IPS-18c (cell line): Measurements from ENCODE around the gene F2RL3.

Experiments used
- H3K4me3 ChIP-seq: 2 replicates; pipeline ENCODE4 v1.7.0; 2013; ENCODE audit warnings: low read depth, mild to moderate bottlenecking, low read length, moderate library complexity; ENCODE audit not compliant: insufficient read depth
- H3K9me3 ChIP-seq: one replicate; pipeline ENCODE4 v1.6.1; 2013; ENCODE audit warnings: mild to moderate bottlenecking, low read length, moderate library complexity; ENCODE audit not compliant: control insufficient read depth, insufficient read depth

F2RL3 gene

DNA sequence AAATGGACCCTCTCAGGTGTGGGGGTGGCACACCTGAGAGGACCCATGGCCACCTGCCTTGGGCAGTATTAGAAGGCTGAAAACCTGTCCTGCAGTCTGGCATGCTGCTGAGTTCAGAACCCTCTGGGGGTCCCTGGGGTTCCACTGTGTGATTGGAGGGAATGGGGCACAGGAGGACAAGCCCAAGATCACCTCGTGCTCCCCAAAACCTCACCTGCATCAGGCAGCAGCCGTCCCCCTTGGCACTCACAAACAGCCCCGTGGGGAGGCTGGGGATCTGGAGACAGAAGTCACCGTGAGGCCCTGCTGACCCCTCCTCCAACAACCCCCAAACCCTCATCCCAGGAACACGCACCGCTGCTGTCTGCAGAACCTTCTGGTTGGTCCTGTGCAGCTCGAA lies 14.5 kb downstream of the F2RL3 start:
- H3K4me3 ChIP-seq, result no peak overlapping the region
- no peaks in the 10 kb centered on the region for H3K9me3 ChIP-seq

DNA sequence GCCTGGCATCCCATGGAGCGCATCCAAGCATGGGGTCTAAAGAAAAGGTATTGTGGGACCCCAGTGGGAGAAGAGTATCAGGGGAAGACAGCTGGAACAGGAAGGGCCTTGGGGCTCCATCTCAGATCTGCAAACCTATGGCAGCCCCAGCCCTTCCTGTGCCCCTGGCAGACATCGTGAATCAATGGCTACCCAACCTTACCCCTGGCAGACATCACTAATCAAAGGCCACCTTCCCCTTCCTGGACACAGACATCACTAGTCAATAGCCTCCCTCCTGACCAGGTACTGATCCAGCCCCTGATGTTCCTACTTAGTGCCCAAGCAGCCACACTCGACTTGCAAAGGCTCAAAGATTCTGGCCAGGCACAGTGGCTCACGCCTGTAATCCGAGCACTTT lies 15.8 kb downstream of the F2RL3 start:
- Histone ChIP-seq H3K4me3 (no peak overlapping the region), H3K9me3 (no peaks in the 10 kb centered on the region)

DNA sequence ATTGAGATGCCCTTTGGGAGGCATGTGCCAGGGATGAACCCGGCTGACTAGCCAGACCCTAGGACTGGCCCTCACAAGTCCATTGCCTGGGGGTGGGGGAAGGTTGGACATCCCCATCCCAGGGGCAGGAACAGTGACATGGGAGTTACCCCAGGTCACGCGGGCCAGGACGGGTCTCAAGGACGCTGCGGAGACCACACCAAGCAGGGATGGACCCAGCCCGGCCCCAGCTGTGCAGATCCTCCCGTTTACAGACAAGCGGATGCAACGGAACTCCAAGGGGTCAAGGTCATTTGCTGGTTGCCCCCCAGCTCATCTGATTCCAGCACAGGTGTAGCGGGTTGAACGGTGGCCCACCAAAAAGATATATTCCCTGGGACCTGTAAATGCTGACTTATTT lies 20.0 kb downstream of the F2RL3 start:
- no peak overlapping the region for H3K4me3 ChIP-seq
- H3K9me3 ChIP-seq, result peaks cover 9% of the 10 kb centered on the region

DNA sequence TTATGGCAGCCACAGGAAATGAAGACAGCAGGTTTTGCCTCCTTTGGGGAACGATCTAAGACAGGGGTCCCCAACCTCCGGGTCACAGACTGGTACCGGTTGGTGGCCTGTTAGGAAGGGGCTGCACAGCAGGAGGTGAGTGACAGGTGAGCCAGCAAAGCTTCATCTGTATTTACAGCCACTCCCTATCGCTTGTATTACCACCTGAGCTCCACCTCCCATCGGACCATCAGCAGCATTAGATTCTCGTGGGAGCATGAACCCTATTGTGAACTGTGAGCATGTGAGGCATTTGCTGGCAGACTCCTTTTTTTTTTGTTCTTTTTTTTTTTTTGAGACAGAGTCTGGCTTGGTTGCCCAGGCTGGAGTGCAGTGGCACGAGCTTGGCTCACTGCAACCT lies 22.2 kb downstream of the F2RL3 start:
- Histone ChIP-seq H3K4me3 (no peak overlapping the region), H3K9me3 (peaks cover 16% of the 10 kb centered on the region)

DNA sequence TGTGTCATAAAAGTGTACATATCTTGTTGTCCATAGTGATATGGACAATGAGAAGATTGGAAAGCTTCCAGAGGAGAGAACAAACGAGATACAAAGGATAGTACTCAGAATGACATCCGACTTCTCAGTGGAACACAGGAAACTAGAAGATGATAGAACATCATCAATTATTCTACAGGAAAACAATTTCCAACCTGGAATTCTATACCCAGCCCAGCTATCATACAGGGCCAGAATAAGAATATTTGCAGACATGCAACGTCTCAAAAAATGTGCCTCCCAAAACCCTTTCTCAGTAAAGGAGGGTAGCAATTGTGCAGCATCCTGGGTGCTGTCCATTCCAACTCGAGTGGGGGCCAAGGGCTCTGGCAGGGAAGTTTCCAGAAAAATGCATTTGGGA lies 24.0 kb downstream of the F2RL3 start:
- no peak overlapping the region for H3K4me3 ChIP-seq
- H3K9me3 ChIP-seq, result peaks cover 16% of the 10 kb centered on the region

DNA sequence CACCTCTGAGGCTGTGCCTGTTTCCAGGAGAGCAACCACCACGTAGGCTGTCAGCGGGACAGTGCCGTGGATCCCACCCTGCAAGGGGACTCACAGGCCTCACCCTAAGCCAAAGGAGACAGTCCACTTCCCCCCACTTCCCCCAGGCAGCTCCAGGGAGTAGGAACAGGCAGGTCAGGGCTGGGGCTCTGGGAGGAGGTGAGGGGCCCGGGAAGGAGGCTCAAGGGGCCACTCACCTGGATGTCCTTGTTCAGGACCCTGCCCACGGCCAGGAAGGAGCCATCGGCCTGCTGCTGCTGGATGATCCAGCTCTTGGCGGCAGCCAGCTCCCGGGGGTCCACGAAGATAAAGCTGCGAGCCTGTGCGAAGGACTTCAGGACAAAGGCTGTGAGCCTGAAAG lies 25.6 kb downstream of the F2RL3 start:
- no peak overlapping the region; the same call in 1 of the 2 replicates for H3K4me3 ChIP-seq
- peaks cover 16% of the 10 kb centered on the region for H3K9me3 ChIP-seq

DNA sequence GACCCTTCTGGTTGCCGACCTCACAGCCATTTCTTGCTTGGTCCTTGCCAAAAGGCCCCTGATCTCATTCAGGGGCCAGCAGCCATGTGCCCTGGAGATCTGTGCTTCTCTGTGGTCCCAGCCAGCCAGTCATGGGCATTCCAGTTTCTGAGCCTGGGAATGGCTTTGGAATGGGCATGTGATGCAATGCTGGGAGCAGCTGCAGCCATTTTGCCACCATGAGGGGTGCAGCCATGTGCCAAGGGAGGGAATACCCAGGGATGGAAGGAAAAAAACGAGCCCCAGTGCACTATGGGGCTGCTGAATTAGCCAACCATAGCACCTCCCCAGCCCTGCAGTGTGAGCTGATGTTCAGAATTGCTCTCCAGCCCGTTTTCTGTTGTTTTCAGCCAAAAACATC lies 26.3 kb downstream of the F2RL3 start:
- Histone ChIP-seq H3K4me3 (no peak overlapping the region), H3K9me3 (peaks cover 16% of the 10 kb centered on the region)

DNA sequence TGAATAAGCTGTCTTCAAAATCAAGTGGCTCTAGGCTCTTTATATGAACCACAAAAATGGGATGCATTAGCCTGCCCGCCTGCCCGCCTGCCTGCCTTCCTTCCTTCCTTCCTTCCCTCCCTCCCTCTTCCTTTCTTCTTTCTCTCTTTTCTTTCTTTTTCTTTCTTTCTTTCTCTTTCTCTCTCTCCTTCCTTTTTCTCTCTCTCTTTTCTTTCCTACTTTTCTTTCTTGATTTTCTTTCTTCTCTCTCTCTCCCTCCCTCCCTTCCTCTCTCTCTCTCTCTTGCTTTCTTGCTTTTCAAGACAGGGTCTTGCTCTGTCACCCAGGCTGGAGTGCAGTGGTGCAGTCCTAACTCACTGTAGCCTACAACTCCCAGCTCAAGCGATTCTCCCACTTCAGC lies 26.9 kb downstream of the F2RL3 start:
- Histone ChIP-seq H3K4me3 (no peak overlapping the region), H3K9me3 (peaks cover 15% of the 10 kb centered on the region)

DNA sequence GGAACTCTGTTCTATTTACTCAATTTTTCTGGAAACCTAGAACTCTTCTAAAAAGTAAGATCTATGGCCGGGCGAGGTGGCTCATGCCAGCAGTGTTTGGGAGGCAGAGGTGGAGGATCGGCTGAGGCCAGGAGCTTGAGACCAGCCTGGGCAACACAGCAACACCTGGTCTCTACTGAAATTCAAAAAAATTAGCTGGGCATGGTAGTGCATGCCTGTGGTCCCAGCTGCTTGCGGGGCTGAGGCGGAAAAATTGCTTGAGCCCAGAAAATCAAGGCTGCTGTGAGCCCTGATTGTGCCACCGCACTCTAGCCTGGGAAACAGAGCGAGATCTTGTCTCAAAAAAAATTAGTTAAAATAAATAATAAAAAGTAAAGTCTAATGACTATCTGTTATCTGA lies 28.6 kb downstream of the F2RL3 start:
- Histone ChIP-seq H3K9me3 (peaks cover 12% of the 10 kb centered on the region), H3K4me3 (no peak overlapping the region)

DNA sequence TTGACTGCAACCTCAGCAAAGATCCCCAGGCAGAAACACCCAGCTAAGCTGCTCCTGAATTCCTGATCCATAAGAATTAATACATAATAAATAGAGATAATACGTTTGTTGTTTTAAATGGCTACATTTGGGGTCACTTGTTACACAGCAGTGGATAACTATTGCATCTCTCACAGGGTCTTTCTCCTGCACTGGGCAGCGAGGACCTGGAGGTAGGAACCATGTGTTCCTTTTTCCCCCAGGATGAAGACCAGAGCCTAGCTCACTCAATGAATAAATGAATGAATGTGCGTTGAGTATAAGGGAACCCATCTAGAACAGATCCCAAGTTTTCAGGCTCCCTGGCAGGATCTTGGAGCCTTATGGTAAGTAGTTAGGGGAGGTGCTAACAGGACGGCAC lies 30.7 kb downstream of the F2RL3 start:
- no peak overlapping the region for H3K4me3 ChIP-seq

DNA sequence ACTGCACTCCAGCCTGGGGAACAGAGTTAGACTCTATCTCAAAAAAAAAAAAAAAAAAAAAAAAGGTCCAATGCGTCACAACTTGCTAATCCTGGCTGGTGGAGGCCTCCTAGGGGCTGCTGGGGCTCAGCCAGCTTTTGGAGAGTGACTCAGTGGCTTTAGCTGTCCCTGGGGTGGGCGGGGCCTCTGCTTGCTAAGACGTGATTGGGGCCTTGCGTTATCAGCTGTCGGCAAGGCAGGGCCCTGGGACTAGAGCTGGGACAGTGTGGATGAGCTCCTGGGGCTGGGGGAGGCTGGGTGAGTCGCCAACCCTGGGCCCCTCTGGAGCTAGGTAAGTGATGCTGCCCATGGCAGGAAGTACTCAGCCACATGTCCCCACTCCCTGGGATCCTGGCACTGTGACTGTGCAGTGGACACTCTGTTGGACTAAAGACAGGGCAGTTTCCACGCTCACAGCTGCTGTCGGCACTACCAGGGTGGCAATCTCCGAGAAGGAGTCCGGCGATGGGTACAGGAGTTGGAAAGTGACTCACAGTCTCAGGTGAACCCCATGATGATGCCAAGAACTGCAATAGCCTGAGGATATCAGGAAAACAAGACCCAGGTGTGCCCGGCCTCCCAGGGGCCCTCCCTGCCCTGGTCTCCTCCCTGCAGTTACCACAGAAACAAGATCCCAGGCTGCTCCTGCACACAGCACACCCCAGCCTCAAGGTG lies 32.2 kb downstream of the F2RL3 start:
- Histone ChIP-seq H3K9me3 (no peaks in the 10 kb centered on the region), H3K4me3 (no peak overlapping the region)

More for the DNA sequence above, 30.7 kb downstream of the F2RL3 start:
- H3K9me3 ChIP-seq, result peaks cover 3% of the 10 kb centered on the region

DNA sequence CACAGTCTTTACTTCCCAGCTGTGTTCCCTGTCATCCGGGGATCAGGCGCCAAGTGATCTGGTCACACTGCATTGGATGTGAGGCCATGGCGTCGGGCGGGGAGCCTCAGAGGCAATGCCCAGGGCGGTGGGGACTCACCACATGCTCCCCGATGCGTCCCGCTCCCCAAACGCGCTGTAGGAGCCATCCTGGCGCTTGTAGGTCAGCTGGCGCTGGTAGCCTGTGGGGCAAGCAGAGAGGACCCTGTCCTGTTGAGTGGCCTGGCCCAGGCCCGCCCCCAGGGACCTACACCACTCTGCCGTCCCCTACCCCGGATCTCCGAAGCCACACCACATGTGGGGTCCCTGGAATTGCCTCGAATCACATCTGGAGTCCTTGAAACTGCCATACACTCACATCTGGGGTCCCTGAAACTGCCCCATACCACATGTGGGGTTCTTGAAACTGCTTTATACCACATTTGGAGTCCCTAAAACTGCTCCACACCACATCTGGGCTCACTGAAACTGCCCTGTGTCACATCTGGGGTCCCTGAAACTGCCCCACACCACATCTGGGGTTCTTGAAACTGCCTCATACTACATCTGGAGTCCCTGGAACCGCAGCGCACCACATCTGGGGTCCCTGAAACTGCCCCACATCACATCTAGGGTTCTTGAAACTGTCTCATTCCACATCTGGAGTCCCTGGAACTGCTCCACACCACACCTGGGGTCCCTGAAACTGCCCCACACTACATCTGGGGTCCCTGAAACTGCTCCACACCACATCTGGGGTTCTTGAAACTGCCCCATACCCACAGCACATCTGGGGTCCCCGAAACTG lies 33.2 kb downstream of the F2RL3 start:
- H3K9me3 ChIP-seq, result no peaks in the 10 kb centered on the region
- no peak overlapping the region for H3K4me3 ChIP-seq

DNA sequence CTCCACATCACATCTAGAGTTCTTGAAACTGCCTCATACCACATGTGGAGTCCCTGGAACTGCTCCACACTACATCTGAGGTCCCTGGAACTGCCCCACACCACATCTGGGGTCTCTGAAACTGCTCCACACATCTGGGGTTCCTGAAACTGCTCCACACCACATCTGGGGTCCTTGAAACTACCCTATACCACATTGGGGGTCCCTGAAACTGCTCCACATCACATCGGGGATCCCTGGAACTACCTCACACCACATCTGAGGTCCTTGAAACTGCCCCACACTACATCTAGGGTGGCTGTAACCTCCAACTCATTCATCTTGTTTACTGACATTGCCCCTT lies 33.8 kb downstream of the F2RL3 start:
- Histone ChIP-seq H3K4me3 (no peak overlapping the region), H3K9me3 (no peaks in the 10 kb centered on the region)

DNA sequence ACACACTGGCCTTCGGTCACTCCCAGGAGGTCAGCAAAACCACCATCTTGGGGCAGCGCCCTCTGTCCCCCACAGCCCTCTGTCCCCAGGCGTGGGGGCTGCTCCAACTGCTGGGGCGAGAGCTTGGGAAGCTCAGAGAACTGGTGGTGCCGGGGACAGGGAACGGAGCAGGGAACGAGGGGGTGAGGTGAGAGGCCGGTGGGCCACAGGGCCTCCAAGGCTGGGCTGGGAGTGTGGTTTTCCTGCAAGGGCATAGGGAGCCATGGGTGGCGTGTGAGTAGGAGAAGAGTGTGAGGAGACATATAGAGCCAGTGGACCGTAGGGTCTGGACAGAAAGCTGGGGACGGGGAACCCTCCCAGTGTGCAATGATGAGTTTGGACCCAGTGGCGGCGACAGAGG lies 34.1 kb downstream of the F2RL3 start:
- Histone ChIP-seq H3K9me3 (no peaks in the 10 kb centered on the region), H3K4me3 (no peak overlapping the region)

DNA sequence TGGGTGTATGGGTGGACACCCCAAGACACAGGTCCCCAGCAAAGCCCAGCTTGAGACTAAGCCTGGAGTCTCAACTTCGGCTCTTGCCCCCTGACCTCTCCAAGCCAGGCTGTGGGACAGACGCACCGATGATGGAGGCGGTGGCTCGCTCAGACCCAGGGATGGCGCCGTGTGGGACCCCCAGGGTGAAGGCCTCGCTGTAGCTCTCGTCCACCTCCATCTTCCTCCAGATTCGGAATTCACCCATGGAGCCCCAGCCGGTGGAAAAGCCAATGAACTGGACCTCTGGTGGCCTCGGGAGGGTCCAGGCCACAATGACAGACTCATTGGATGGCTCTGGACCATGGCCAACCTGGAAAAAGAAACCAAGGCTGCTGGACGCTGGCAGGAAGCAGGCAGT lies 39.1 kb downstream of the F2RL3 start:
- peaks cover 5% of the 10 kb centered on the region for H3K9me3 ChIP-seq
- no peak overlapping the region for H3K4me3 ChIP-seq

DNA sequence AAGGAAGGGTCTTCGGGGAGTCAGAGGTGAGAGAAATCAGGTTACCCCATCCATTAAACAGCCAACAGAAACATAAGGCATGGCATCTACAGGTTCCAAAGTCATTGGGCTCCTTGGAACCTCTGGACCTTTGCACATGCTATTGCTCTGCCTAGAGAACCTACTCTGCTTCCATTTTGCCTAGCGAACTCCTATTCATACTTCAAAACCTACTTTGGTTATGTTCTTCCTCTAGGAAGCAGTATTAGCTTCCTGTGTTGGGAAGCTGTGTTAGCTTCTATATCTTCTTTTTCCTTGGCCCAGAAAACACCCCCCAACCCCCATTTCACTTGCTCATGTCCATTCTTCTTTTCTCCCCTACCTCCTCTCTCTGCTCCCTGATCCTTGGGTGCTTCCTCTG lies 39.6 kb downstream of the F2RL3 start:
- Histone ChIP-seq H3K9me3 (peaks cover 5% of the 10 kb centered on the region), H3K4me3 (no peak overlapping the region)

DNA sequence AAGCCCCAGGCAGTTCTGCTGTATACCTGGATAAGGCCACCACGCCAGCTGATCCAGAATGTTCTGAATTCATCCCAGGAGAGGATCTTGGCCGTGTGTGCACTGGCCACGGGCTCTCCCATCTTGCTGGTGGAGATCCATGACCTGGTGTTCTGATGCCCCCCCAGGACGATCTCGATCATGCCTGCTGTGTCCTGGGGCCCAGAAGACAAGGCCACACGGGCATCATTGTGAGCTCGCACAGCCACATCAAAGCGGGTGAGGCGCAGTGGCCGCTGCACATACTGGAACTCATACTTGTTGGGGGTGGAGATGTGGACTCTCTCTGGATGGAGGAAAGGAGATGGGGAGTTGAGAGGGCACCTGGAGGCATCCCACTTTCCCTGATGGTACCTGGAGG lies 40.1 kb downstream of the F2RL3 start:
- Histone ChIP-seq H3K4me3 (no peak overlapping the region), H3K9me3 (peaks cover 5% of the 10 kb centered on the region)

DNA sequence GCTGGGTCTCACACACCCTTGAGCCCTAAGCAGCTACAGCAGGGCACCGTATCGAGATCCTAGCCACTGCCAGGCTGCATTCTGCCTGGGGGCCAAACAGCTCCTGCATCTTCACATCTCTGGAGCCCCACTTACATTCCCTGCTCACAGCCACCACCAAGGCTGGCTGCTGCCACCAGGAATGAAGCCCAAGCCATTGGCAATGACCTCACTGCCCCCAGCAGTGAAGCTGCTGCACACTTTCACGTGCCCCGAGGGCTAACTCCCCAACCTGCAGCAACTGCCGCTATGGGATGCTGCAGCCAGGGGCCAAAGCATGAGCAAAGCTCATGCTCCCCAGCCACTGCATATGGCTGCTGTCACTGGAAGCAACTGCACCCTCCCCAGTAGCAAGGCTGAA lies 42.0 kb downstream of the F2RL3 start:
- Histone ChIP-seq H3K9me3 (peaks cover 7% of the 10 kb centered on the region), H3K4me3 (no peak overlapping the region)

DNA sequence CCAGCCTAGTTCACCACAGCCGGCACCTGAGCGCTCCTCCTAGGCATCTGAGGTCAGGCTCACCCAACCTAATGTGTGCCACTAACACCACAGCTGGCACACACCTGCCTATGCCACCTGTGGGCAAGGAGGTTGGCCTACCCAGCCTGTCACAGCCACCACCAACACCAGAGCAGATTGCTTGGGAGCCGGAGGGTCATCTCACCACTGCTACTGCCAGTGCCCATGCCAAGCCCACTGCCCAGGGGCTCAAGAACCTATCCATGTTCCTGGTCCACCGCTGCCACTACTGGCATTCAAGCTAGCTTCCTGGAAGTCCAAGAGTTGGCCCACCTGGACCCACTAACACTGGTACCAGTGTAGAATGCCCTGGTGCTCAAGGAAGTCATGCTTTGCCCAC lies 42.5 kb downstream of the F2RL3 start:
- H3K9me3 ChIP-seq, result peaks cover 10% of the 10 kb centered on the region

More for the DNA sequence above, 42.5 kb downstream of the F2RL3 start:
- no peak overlapping the region for H3K4me3 ChIP-seq
